GM12874 (cell line): ENCODE measurements around the gene LRP1.

Experiments used
- TF ChIP-seq, protein P1 (sequence below): IDR thresholded peaks from 2 replicates; pipeline ENCODE4 v1.5.1; 2011; ENCODE audit warnings: low read depth, mild to moderate bottlenecking, control low read depth, low read length, moderate library complexity; ENCODE audit not compliant: insufficient read depth

The LRP1 gene

DNA sequence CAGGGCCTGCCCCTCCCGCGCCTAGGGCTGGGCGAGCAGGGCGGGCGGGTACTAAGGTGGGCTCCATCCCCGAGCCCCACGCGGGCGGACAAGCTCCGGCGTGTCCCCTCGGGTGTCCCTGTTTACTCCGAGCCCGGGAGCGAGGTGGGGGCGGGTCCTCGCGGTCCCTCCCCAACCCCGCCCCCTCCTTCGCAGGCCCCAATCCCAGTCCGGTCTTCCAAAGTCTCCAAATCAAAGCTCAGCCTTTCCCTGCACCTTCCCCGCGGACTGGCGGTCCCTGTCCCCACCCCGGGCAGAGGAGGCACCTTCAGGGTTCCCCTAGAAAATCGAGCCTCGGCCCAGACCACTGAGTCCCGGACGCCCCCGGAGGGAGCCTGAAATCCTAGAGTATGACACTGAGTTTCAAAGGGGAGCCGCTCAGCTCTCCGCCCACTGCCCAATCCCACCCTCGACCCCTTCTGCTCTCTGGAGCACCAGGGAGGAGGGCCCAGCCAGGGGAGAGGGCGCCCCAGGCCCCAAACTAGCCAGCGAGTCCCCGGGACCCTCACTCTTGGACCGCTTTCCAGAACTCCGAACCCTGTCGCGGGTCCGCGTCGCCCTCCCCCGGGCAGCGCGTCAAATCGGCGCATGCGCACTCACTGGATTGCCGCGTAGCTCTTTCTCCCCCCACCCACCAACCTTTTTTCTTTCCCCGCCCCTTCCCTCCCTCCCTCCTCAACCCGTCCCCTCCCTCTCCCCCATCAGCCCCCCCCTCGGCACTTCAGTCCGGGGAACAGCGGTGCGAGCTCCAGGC is at the start of gene LRP1:
TSS of gene LRP1 (plus strand) at position 758 of the 793 bp plus-strand sequence. CDS start 482 bp downstream, outside the sequence.
- TF ChIP-seq, protein P1, sequence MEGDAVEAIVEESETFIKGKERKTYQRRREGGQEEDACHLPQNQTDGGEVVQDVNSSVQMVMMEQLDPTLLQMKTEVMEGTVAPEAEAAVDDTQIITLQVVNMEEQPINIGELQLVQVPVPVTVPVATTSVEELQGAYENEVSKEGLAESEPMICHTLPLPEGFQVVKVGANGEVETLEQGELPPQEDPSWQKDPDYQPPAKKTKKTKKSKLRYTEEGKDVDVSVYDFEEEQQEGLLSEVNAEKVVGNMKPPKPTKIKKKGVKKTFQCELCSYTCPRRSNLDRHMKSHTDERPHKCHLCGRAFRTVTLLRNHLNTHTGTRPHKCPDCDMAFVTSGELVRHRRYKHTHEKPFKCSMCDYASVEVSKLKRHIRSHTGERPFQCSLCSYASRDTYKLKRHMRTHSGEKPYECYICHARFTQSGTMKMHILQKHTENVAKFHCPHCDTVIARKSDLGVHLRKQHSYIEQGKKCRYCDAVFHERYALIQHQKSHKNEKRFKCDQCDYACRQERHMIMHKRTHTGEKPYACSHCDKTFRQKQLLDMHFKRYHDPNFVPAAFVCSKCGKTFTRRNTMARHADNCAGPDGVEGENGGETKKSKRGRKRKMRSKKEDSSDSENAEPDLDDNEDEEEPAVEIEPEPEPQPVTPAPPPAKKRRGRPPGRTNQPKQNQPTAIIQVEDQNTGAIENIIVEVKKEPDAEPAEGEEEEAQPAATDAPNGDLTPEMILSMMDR: no peak

DNA sequence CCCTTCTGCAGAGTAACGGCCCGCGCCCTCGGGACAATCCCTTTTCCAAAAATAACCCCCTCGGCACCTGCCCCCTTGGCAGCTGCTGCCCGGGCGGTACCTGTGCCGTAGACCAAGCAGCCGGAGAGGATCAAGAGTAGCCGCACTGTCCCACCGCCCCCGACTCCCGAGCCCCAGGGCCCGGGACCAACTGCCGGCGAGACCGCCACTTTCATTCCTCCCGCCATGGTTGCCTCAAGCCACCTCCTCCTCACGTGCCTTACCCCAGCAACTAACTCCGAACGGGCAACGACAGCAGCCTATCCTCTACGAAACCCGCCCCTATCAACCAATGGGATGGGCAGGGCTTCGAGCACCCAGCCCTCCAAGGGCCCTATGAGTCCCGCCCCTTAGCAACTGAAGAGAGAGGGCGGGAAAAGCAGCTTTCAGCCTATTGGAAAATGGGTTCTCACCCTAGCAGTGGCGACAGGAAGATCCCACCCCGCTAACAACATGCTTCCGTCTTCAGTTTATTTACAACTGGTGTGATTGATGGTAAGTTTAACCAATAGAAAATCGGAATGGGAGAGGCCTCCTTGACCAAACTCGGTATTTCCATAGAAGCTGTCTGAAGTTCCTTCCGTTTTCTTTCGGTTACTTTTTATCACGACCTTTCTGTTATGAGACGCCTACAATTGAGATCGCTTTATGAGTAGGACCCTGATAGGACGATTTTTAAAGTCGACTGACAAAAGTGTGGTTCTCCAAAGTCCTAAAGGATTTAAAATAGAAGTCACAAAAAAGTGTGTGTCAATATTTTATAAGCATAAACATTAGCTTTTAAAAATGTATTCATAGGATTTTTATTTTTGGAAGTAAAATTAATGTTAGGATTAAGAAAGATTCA is 49.5 kb upstream of the LRP1 start, which contains the start of gene NEMP1:
TSS of gene NEMP1 (minus strand) at position 273 of the 886 bp plus-strand sequence. CDS start at position 227, 46 bp downstream.
- TF ChIP-seq, protein P1: no peak

DNA sequence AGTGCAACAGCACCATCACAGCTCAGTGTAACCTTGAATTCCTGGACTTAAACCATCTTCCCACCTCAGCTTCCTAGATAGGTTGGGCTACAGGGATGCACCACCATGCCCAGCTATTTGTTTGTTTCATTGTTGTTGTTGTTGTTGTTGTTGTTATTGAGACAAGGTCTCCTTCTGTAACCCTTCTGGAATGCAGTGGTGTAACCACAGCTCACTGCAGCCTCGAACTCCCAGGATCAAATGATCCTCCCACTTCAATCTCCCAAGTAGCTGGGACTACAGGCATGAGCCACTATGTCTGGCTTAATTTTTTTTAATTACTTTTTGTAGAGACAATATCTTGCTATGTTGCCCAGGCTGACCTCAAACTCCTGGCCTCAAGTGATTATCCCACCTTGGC is 48.5 kb upstream of the LRP1 start:
- TF ChIP-seq, protein P1: no peak

GRCh38 chr12:57080855-57081254 is 47.4 kb upstream of the LRP1 start:
- TF ChIP-seq, protein P1: no peak

DNA sequence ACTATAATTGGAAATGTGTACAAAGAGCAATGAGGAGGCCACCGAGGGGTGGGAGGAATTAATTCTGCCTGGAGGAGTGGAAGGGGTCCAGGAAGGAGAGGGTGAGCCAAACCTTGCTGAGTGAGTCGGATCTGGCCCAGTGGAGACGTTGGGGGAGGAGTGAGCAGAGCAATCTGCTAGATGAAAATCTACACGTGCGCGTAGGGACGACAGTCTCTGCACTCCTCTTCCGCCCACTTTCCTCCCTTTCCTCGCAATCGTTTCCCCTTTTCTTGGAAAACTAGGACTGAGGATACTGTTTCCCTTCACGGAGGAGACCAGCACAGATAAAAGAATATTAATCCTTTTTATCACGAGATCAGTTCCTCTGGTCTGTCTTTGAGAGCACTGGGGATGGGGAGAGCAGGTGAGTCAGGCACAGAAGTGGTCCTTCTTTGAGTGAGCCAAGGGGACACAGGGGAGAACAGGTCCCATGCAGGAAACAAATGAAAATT is 42.2 kb upstream of the LRP1 start:
- TF ChIP-seq, protein P1: no peak

GRCh38 chr12:57086493-57087009 is 41.7 kb upstream of the LRP1 start:
- TF ChIP-seq, protein P1: peak; percentile 54
